BJ (cell line): ENCODE measurements around the gene PAK3. TPM values are rescaled to one million over a fixed set of nuclear protein-coding genes. Genes with fewer than 3 reads are reported as not detected.

Source experiments
- CTCF ChIA-PET: fragments of 350-600 bp; formaldehyde crosslinking; extraction: SDS; loops from one replicate; lab custom pipeline; 2021; ENCODE audit warnings: antibody characterized with exemption, inconsistent platforms; lab: Yijun Ruan, JAX
- POLR2A ChIA-PET: fragments of 300-600 bp; sonication (Branson Sonifier 250); formaldehyde crosslinking; extraction: SDS; loops from one replicate; lab custom pipeline; 2021; ENCODE audit warnings: antibody characterized with exemption; lab: Charles Lee
- DNase-seq: peaks from one replicate; pipeline ENCODE4 v3.0.0-alpha.2; 2011; ENCODE audit warnings: low read depth
- H3K27me3 ChIP-seq: 2 replicates; pipeline ENCODE4 v1.6.0; 2011; ENCODE audit warnings: low read length; ENCODE audit not compliant: control insufficient read depth, insufficient read depth
- H3K36me3 ChIP-seq: 2 replicates; pipeline ENCODE4 v1.5.1; 2011; ENCODE audit warnings: low read length; ENCODE audit not compliant: control insufficient read depth, insufficient read depth
- H3K4me3 ChIP-seq: 2 replicates; pipeline ENCODE4 v1.5.1; 2011; ENCODE audit warnings: low read depth, mild to moderate bottlenecking, control low read depth, low read length
- CTCF ChIP-seq: IDR thresholded peaks from 2 replicates; pipeline ENCODE4 v1.5.1; 2011; ENCODE audit warnings: low read depth, mild to moderate bottlenecking, control low read depth, inconsistent platforms, low read length, moderate library complexity; ENCODE audit not compliant: insufficient read depth
- polyA plus RNA-seq: library from polyadenylated mRNA; depleted of rRNA; stranded (reverse); fragments of >200 nt; gene quantifications from 2 replicates; pipeline ENCODE4 v1.2.3, GENCODE V29; 2011; rRNA removed
- small RNA-seq: library from RNA; depleted of rRNA; stranded (forward); fragments of <200 nt; gene quantifications from one replicate; pipeline ENCODE3, GENCODE V24; 2012; ENCODE audit warnings: low replicate concordance, low read depth; ENCODE audit not compliant: insufficient read length

The PAK3 gene
- polyA plus RNA-seq, 1 experiment, result 0.16 TPM

DNA sequence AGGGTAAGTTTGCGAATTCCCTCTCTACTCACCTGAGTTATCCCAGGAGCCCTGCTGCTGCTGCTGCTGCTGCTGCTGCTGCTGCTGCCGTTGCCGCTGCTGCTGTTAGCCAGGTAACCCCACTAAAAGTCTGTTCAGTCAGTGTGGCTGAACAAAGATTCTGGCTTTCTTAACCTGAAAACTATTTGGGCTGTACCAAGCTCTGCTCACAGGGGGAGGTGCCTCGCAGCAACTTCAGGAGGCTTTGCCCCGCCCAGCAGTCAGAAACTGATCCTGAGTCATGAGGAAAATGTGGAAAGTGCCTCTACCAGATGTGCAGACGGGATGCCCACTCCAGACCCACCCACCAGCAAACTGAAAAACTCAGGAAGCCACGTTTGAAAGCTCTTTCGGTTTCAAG lies 174.3 kb downstream of the PAK3 start, which contains the start of gene CAPN6:
Gene CAPN6, minus strand, starts transcription at position 145 of the 400 bp plus-strand sequence. CDS start 6,547 bp downstream, outside the sequence.
- CTCF ChIA-PET, result no interaction called here
- no peak for DNase-seq

More for the DNA sequence above, 174.3 kb downstream of the PAK3 start, which contains the start of gene CAPN6:
- Histone ChIP-seq H3K27me3 (no peaks in the 10 kb centered on the region), H3K36me3 (no peaks in the 10 kb centered on the region), H3K4me3 (no peak within 1 kb of the TSS)
- POLR2A ChIA-PET, result no interaction called here
- TF ChIP-seq CTCF, result no peak

Small RNA genes within 50 kb of the gene (small RNA-seq; reads per million reads assigned to genes)
- gene FCF1P4, result not detected

Other genes starting within 250 kb of the PAK3 start
- gene CAPN6, start 174.3 kb downstream of the PAK3 start, polyA plus RNA-seq, result 0.01 TPM in 1 of 2 replicates, not detected in the other